Thoracic aorta (tissue), 2 donors: Measurements from ENCODE around the gene TEAD3. TPM values are rescaled to one million over a fixed set of nuclear protein-coding genes. Genes with fewer than 3 reads are reported as not detected.

ENCODE experiments used
- ATAC-seq: fragments of 150-250 bp; one replicate; pipeline ENCODE4 v1.8.0; 2017; ENCODE audit warnings: low read depth; ENCODE audit not compliant: insufficient number of reproducible peaks, low FRiP score
- DNase-seq: peaks from one replicate; pipeline ENCODE4 v3.0.0-alpha.2; 2020; ENCODE audit warnings: low spot score
- H3K27ac ChIP-seq, 2 donors: fragments of 200-600 bp; sonication (generic); 1 replicate in 1 of 2; 2 replicates in 1 of 2; pipeline ENCODE4 v1.5.1; 2016; ENCODE audit warnings: mild to moderate bottlenecking in 2 of 2, moderate library complexity in 2 of 2
- H3K27me3 ChIP-seq: fragments of 200-600 bp; sonication (generic); replicated peaks from 2 replicates; pipeline ENCODE4 v1.6.0; 2016; ENCODE audit warnings: mild to moderate bottlenecking; ENCODE audit not compliant: insufficient read depth
- H3K36me3 ChIP-seq: fragments of 200-600 bp; sonication (generic); one replicate; pipeline ENCODE4 v1.5.1; 2016
- H3K4me1 ChIP-seq, 2 donors: fragments of 200-600 bp; sonication (generic); 1 replicate in 1 of 2; 2 replicates in 1 of 2; pipeline versions ENCODE4 v1.5.1 to v1.6.0; 2016; ENCODE audit warnings: low read depth in 2 of 2, mild to moderate bottlenecking in 1 of 2; ENCODE audit not compliant: control insufficient read depth in 1 of 2
- H3K4me3 ChIP-seq: fragments of 200-600 bp; sonication (generic); 2 replicates; pipeline ENCODE4 v1.5.1; 2016; ENCODE audit warnings: mild to moderate bottlenecking
- H3K9me3 ChIP-seq: fragments of 200-600 bp; sonication (generic); 2 replicates; pipeline ENCODE4 v1.5.1; 2016
- CTCF ChIP-seq: fragments of 200-600 bp; sonication (generic); IDR thresholded peaks from one replicate; pipeline ENCODE4 v1.5.1; 2019; ENCODE audit warnings: antibody characterized with exemption
- total RNA-seq, 2 donors: library from RNA; depleted of rRNA; stranded (reverse); fragments of >200 nt; gene quantifications; one replicate each; pipeline versions ENCODE4 v1.1.0 to v1.2.3, GENCODE V29; 2016

The TEAD3 gene
- total RNA-seq, 2 donors from 2014 or later = 50.8 to 68.3 TPM

- peak within 1 kb of the TSS; percentile 98 for H3K4me3 ChIP-seq
- ATAC-seq = peak; percentile 94
- peak; percentile 62 for DNase-seq
- peaks cover 0 to 40% of the 10 kb centered on the region in 2 donors for H3K4me1 ChIP-seq
- H3K27me3 ChIP-seq = no peaks in the 10 kb centered on the region
- TF ChIP-seq CTCF = peak; percentile 94
- H3K36me3 ChIP-seq = peaks cover 16% of the 10 kb centered on the region
- peak within 1 kb of the TSS; percentile 87 for H3K27ac ChIP-seq
- no peaks in the 10 kb centered on the region for H3K9me3 ChIP-seq
Observed at GRCh38 chr6:35468181-35468979, 28.5 kb downstream of the TEAD3 start, which contains the start of gene RPL10A. RPL10A (plus strand) TSS chr6:35468401; CDS start chr6:35468435, 34 bp downstream.

- DNase-seq (no peak), ATAC-seq (no peak)
- Histone ChIP-seq H3K9me3 (no peaks in the 10 kb centered on the region), H3K27ac (no peak overlapping the region), H3K36me3 (no peaks in the 10 kb centered on the region), H3K4me1 (peaks cover 0 to 17% of the 10 kb centered on the region in 2 donors), H3K27me3 (no peaks in the 10 kb centered on the region), H3K4me3 (no peak overlapping the region)
- no peak for TF ChIP-seq CTCF
Observed at GRCh38 chr6:35465646-35466045, 31.2 kb downstream of the TEAD3 start.

DNA sequence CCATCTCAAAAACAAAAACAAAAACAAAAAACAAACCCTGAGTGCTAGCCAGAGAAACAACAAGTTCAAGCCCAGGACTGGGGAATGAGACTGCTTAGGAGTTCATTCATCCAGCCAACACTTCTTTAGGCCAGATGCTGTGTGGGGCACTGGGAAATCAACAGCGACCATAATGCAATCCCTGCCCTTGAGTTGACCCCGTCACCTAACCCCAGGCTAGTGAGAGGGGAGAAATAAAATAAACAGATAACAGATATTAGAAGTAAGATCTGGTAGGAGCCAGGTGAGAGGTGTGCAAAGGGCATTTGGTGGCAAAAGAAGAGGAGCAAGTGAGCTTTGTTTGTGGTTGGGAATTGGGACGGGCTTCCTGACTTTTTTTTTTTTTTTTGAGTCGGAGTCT is 33.6 kb downstream of the TEAD3 start:
- Histone ChIP-seq H3K27me3 (no peaks in the 10 kb centered on the region), H3K9me3 (no peaks in the 10 kb centered on the region), H3K27ac (no peak overlapping the region), H3K4me3 (no peak overlapping the region), H3K36me3 (peaks cover 1% of the 10 kb centered on the region), H3K4me1 (no peaks in the 10 kb centered on the region)
- DNase-seq = no peak
- ATAC-seq = no peak
- TF ChIP-seq CTCF = no peak

DNA sequence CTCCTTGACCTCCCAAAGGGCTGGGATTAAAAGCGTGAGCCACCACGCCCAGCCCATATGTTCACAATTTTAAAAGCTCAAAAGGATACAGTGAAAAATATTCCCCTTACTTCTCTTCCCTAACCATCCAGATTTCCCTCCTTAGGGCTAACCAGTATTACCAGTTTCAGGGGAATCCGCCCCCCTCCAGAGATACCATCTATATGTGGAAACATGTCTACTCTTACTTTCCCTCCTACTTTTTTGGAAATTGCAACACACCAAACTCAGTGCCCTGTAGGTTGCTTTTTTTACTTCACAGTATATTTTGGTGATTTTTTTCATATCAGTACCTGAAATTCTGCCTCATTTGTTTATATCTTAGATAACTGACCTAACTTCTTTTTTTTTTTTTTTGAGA is 35.6 kb downstream of the TEAD3 start:
- ATAC-seq (no peak), DNase-seq (no peak)
- Histone ChIP-seq H3K27me3 (no peaks in the 10 kb centered on the region), H3K36me3 (peaks cover 3% of the 10 kb centered on the region), H3K4me1 (no peaks in the 10 kb centered on the region), H3K4me3 (no peak overlapping the region), H3K9me3 (no peaks in the 10 kb centered on the region), H3K27ac (no peak overlapping the region)
- no peak for TF ChIP-seq CTCF

DNA sequence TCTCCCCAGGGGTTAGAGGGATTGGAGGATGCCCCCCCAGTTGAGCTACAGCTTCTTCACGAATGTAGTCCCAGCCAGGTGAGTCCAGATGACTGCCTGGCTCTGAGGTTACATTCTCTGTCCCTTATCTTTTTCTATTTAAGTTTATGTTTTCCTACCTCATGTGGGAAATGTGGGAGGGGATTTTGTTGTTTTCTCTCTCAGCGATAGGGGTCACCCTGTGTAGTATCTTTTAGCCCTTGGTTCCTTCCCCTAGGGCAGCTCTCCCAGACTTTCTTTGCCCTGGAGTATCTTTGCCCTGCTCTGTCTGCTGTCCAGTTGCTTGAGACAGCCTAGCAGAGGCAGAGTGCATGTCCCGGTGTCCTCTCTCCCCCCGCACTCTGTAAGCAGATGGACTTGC is 39.0 kb downstream of the TEAD3 start:
- no peak for DNase-seq
- H3K36me3 ChIP-seq = peaks cover 3% of the 10 kb centered on the region

More for the DNA sequence above, 39.0 kb downstream of the TEAD3 start:
- H3K4me1 ChIP-seq = peaks cover 11 to 22% of the 10 kb centered on the region in 2 donors
- no peak overlapping the region for H3K27ac ChIP-seq
- TF ChIP-seq CTCF = no peak
- no peaks in the 10 kb centered on the region for H3K9me3 ChIP-seq
- no peak overlapping the region for H3K4me3 ChIP-seq
- no peaks in the 10 kb centered on the region for H3K27me3 ChIP-seq
- ATAC-seq = no peak
